ENCODE data around the gene PRPF19.

Gene PRPF19

GRCh38 chr11:60951606-60951903 lies 45.2 kb upstream of the PRPF19 start:
- Histone ChIP-seq H3K4me3 (ENCODE audit: low read length, poor library complexity, severe bottlenecking) (no peak overlapping the region), H3K4me2 (ENCODE audit: low read depth, low read length, poor library complexity, severe bottlenecking) (peak overlapping the region; percentile 87), H3K9ac (ENCODE audit: low read depth, low read length, poor library complexity, severe bottlenecking) (no peak overlapping the region)

GRCh38 chr11:60950933-60951605 lies 44.7 kb upstream of the PRPF19 start:
- no peaks in the 10 kb centered on the region for H4K20me1 ChIP-seq (ENCODE audit: insufficient read depth, low read length, poor library complexity, severe bottlenecking)
- no peaks in the 10 kb centered on the region for H3K27me3 ChIP-seq (ENCODE audit: insufficient read depth, low read length, poor library complexity, severe bottlenecking)
- H3K36me3 ChIP-seq (ENCODE audit: insufficient read depth, low read length), result no peaks in the 10 kb centered on the region
- no peak overlapping the region for H3K9ac ChIP-seq (ENCODE audit: low read depth, low read length, poor library complexity, severe bottlenecking)
- TF ChIP-seq, protein P1, sequence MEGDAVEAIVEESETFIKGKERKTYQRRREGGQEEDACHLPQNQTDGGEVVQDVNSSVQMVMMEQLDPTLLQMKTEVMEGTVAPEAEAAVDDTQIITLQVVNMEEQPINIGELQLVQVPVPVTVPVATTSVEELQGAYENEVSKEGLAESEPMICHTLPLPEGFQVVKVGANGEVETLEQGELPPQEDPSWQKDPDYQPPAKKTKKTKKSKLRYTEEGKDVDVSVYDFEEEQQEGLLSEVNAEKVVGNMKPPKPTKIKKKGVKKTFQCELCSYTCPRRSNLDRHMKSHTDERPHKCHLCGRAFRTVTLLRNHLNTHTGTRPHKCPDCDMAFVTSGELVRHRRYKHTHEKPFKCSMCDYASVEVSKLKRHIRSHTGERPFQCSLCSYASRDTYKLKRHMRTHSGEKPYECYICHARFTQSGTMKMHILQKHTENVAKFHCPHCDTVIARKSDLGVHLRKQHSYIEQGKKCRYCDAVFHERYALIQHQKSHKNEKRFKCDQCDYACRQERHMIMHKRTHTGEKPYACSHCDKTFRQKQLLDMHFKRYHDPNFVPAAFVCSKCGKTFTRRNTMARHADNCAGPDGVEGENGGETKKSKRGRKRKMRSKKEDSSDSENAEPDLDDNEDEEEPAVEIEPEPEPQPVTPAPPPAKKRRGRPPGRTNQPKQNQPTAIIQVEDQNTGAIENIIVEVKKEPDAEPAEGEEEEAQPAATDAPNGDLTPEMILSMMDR (conservative IDR thresholded peaks at IDR 0.05; ENCODE audit: low read length), result no peak
- TF ChIP-seq EZH2phosphoT487 (IDR thresholded peaks at IDR 0.05; ENCODE audit: borderline replicate concordance), result no peak
- H3K79me2 ChIP-seq (ENCODE audit: insufficient read depth, low read length), result no peaks in the 10 kb centered on the region
- no peaks in the 10 kb centered on the region for H3K9me3 ChIP-seq (ENCODE audit: insufficient read depth, low read depth, low read length)
- H3K4me3 ChIP-seq (ENCODE audit: low read length, poor library complexity, severe bottlenecking), result no peak overlapping the region
- no peak overlapping the region for H2AFZ ChIP-seq (ENCODE audit: low read length)
- peaks cover 5% of the 10 kb centered on the region for H3K4me1 ChIP-seq (ENCODE audit: insufficient read depth, low read length, poor library complexity, severe bottlenecking)
- H3F3A ChIP-seq (ENCODE audit: low read depth), result no peaks in the 10 kb centered on the region
- H3K4me2 ChIP-seq (ENCODE audit: low read depth, low read length, poor library complexity, severe bottlenecking), result no peak overlapping the region
- H3K9me2 ChIP-seq (replicated peaks; ENCODE audit: low read depth, low read length), result no peaks in the 10 kb centered on the region

More at GRCh38 chr11:60951606-60951903, 45.2 kb upstream of the PRPF19 start:
- no peak overlapping the region for H2AFZ ChIP-seq (ENCODE audit: low read length)
- H3K9me2 ChIP-seq (replicated peaks; ENCODE audit: low read depth, low read length), result no peaks in the 10 kb centered on the region
- no peaks in the 10 kb centered on the region for H3K79me2 ChIP-seq (ENCODE audit: insufficient read depth, low read length)
- H4K20me1 ChIP-seq (ENCODE audit: insufficient read depth, low read length, poor library complexity, severe bottlenecking), result no peaks in the 10 kb centered on the region
- peaks cover 5% of the 10 kb centered on the region for H3K4me1 ChIP-seq (ENCODE audit: insufficient read depth, low read length, poor library complexity, severe bottlenecking)
- no peaks in the 10 kb centered on the region for H3F3A ChIP-seq (ENCODE audit: low read depth)
- no peaks in the 10 kb centered on the region for H3K36me3 ChIP-seq (ENCODE audit: insufficient read depth, low read length)
- no peaks in the 10 kb centered on the region for H3K9me3 ChIP-seq (ENCODE audit: insufficient read depth, low read depth, low read length)
- H3K27me3 ChIP-seq (ENCODE audit: insufficient read depth, low read length, poor library complexity, severe bottlenecking), result no peaks in the 10 kb centered on the region
- TF ChIP-seq EZH2phosphoT487 (IDR thresholded peaks at IDR 0.05; ENCODE audit: borderline replicate concordance), result no peak
- TF ChIP-seq, protein P1 (conservative IDR thresholded peaks at IDR 0.05; ENCODE audit: low read length), result no peak

GRCh38 chr11:60950024-60950423 lies 43.6 kb upstream of the PRPF19 start:
- Histone ChIP-seq H3K79me2 (ENCODE audit: insufficient read depth, low read length) (no peaks in the 10 kb centered on the region), H2AFZ (ENCODE audit: low read length) (no peak overlapping the region)

More at GRCh38 chr11:60950024-60950423, 43.6 kb upstream of the PRPF19 start:
- Histone ChIP-seq H3K4me1 (ENCODE audit: insufficient read depth, low read length, poor library complexity, severe bottlenecking) (peaks cover 5% of the 10 kb centered on the region), H3K9ac (ENCODE audit: low read depth, low read length, poor library complexity, severe bottlenecking) (no peak overlapping the region), H3K27me3 (ENCODE audit: insufficient read depth, low read length, poor library complexity, severe bottlenecking) (no peaks in the 10 kb centered on the region), H3K9me3 (ENCODE audit: insufficient read depth, low read depth, low read length) (no peaks in the 10 kb centered on the region), H3K9me2 (replicated peaks; ENCODE audit: low read depth, low read length) (no peaks in the 10 kb centered on the region), H4K20me1 (ENCODE audit: insufficient read depth, low read length, poor library complexity, severe bottlenecking) (no peaks in the 10 kb centered on the region), H3F3A (ENCODE audit: low read depth) (no peaks in the 10 kb centered on the region), H3K4me3 (ENCODE audit: low read length, poor library complexity, severe bottlenecking) (no peak overlapping the region), H3K36me3 (ENCODE audit: insufficient read depth, low read length) (no peaks in the 10 kb centered on the region), H3K4me2 (ENCODE audit: low read depth, low read length, poor library complexity, severe bottlenecking) (no peak overlapping the region)
- no peak for TF ChIP-seq EZH2phosphoT487 (IDR thresholded peaks at IDR 0.05; ENCODE audit: borderline replicate concordance)
- TF ChIP-seq, protein P1 (conservative IDR thresholded peaks at IDR 0.05; ENCODE audit: low read length), result no peak
